PC-3 (cell line): ENCODE measurements around the gene TLE3. TPM values are rescaled to one million over a fixed set of nuclear protein-coding genes. Genes with fewer than 3 reads are reported as not detected.

Experiments
- ATAC-seq: fragments of 200-7000 bp; cut with Tn5 transposase; 2 replicates; pipeline ENCODE4 v1.9.1; 2020; ENCODE audit warnings: mild to moderate bottlenecking, moderate library complexity
- BruUV-seq: library from RNA; stranded (reverse); fragments of 400-500 nt; replicated peaks from 2 replicates; lab custom pipeline; 2021; lab: Mats Ljungman, UMichigan
- CTCF ChIA-PET: fragments of 300-600 bp; sonication (Branson Sonifier 250); formaldehyde crosslinking; loops from one replicate; lab custom pipeline; 2022; ENCODE audit warnings: antibody characterized with exemption; lab: Charles Lee
- POLR2A ChIA-PET: fragments of 300-600 bp; sonication (Branson Sonifier 250); formaldehyde crosslinking; loops from one replicate; lab custom pipeline; 2022; ENCODE audit warnings: antibody characterized with exemption; ENCODE audit not compliant: unreplicated experiment; lab: Charles Lee
- DNase-seq: peaks from one replicate; pipeline ENCODE4 v3.0.0-alpha.2; 2015
- H2AFZ ChIP-seq: fragments of 300-600 bp; sonication (generic); 2 replicates; pipeline ENCODE4 v1.6.0; 2016; ENCODE audit warnings: antibody characterized with exemption, low read length
- H3F3A ChIP-seq: fragments of 300-600 bp; sonication (generic); one replicate; pipeline ENCODE4 v1.6.0; 2017; ENCODE audit warnings: antibody characterized with exemption, low read length, control low read depth, mild to moderate bottlenecking; ENCODE audit not compliant: unreplicated experiment
- H3K27ac ChIP-seq: fragments of 300-600 bp; sonication (generic); 2 replicates; pipeline ENCODE4 v1.5.1; 2016; ENCODE audit warnings: mild to moderate bottlenecking, low read length
- H3K27me3 ChIP-seq: fragments of 300-600 bp; sonication (generic); 2 replicates; pipeline ENCODE4 v1.6.1; 2016; ENCODE audit warnings: low read length, mixed read lengths
- H3K36me3 ChIP-seq: fragments of 300-600 bp; sonication (generic); 2 replicates; pipeline ENCODE4 v1.6.1; 2016; ENCODE audit warnings: low read depth, mixed run types, low read length, mixed read lengths
- H3K4me1 ChIP-seq: fragments of 300-600 bp; sonication (generic); 2 replicates; pipeline ENCODE4 v1.5.1; 2016; ENCODE audit warnings: low read length; ENCODE audit not compliant: insufficient read depth
- H3K4me2 ChIP-seq: fragments of 300-600 bp; sonication (generic); 2 replicates; pipeline ENCODE4 v1.6.0; 2016; ENCODE audit warnings: low read length
- H3K4me3 ChIP-seq: fragments of 300-600 bp; sonication (generic); 2 replicates; pipeline ENCODE4 v1.5.1; 2016; ENCODE audit warnings: mild to moderate bottlenecking, low read length, mixed read lengths
- H3K79me2 ChIP-seq: fragments of 300-600 bp; sonication (generic); 2 replicates; pipeline ENCODE4 v1.6.1; 2017; ENCODE audit warnings: low read length, mixed read lengths
- H3K9ac ChIP-seq: fragments of 300-600 bp; sonication (generic); 2 replicates; pipeline ENCODE4 v1.6.0; 2016; ENCODE audit warnings: mild to moderate bottlenecking, low read length
- H3K9me2 ChIP-seq: fragments of 300-600 bp; sonication (generic); replicated peaks from 2 replicates; pipeline ENCODE4 v1.6.1; 2016; ENCODE audit warnings: mixed run types, low read length, mixed read lengths
- H3K9me3 ChIP-seq: fragments of 300-600 bp; sonication (generic); 2 replicates; pipeline ENCODE4 v1.6.1; 2016; ENCODE audit warnings: low read length, mixed read lengths
- H4K20me1 ChIP-seq: fragments of 300-600 bp; sonication (generic); 2 replicates; pipeline ENCODE4 v1.6.1; 2016; ENCODE audit warnings: low read length, mixed read lengths
- CTCF ChIP-seq: fragments of 300-600 bp; sonication (generic); conservative IDR thresholded peaks from 2 replicates; pipeline ENCODE4 v1.5.1; 2017; ENCODE audit warnings: antibody characterized with exemption, low read depth, mild to moderate bottlenecking, low read length
- EZH2 ChIP-seq: fragments of 300-600 bp; sonication (generic); IDR thresholded peaks from one replicate; pipeline ENCODE4 v1.6.1; 2017; ENCODE audit warnings: antibody characterized with exemption, mild to moderate bottlenecking, low read length; ENCODE audit not compliant: unreplicated experiment
- EZH2phosphoT487 ChIP-seq: fragments of 300-600 bp; sonication (generic); IDR thresholded peaks from 2 replicates; pipeline ENCODE4 v1.6.1; 2018; ENCODE audit warnings: mild to moderate bottlenecking, antibody characterized with exemption, low read length, borderline replicate concordance
- intact Hi-C: fragments of 100-400 bp; cut with micrococcal nuclease; formaldehyde crosslinking; loops from 2 replicates; pipeline ENCODE4 v1.9.0; 2023
- total RNA-seq: library from RNA; depleted of rRNA; stranded (reverse); fragments of >200 nt; gene quantifications from 2 replicates; pipeline ENCODE4 v1.2.3, GENCODE V29; 2014

TLE3 gene
- total RNA-seq, 1 experiment from 2014 or later = 72.5 TPM

GRCh38 chr15:70067681-70068080 is 30.0 kb downstream of the TLE3 start:
- CTCF ChIA-PET = no interaction called here
- Histone ChIP-seq H3K9me3 (no peaks in the 10 kb centered on the region), H3K79me2 (no peaks in the 10 kb centered on the region), H3K4me2 (no peak overlapping the region), H3K9ac (no peak overlapping the region), H3K4me1 (no peaks in the 10 kb centered on the region), H3K9me2 (no peaks in the 10 kb centered on the region), H3K27ac (no peak overlapping the region), H3K36me3 (peaks cover 66% of the 10 kb centered on the region), H3F3A (no peaks in the 10 kb centered on the region), H4K20me1 (peaks cover 28% of the 10 kb centered on the region), H2AFZ (no peak overlapping the region), H3K4me3 (no peak overlapping the region), H3K27me3 (no peaks in the 10 kb centered on the region)
- no TSS peak for BruUV-seq
- POLR2A ChIA-PET = no interaction called here
- ATAC-seq (no peak), DNase-seq (no peak)
- intact Hi-C loops = no loop called here
- no peak for TF ChIP-seq EZH2phosphoT487
- TF ChIP-seq EZH2 = no peak
- TF ChIP-seq CTCF = no peak

- H3K9me3 ChIP-seq = no peaks in the 10 kb centered on the region
- H3K27me3 ChIP-seq = no peaks in the 10 kb centered on the region
- ChIA-PET CTCF (no interaction called here), POLR2A (no interaction called here)
- H3K79me2 ChIP-seq = no peaks in the 10 kb centered on the region
- no TSS peak for BruUV-seq
- no peak overlapping the region for H3K4me3 ChIP-seq
- no peak overlapping the region for H3K27ac ChIP-seq
- no peak overlapping the region for H2AFZ ChIP-seq
- ATAC-seq (no peak), DNase-seq (no peak)
- H3K9ac ChIP-seq = no peak overlapping the region
- no peaks in the 10 kb centered on the region for H3K9me2 ChIP-seq
- TF ChIP-seq EZH2 = no peak
- TF ChIP-seq EZH2phosphoT487 = no peak
- no peak for TF ChIP-seq CTCF
- H3K4me1 ChIP-seq = no peaks in the 10 kb centered on the region
- intact Hi-C loops = no loop called here
- no peak overlapping the region for H3K4me2 ChIP-seq
- peaks cover 28% of the 10 kb centered on the region for H4K20me1 ChIP-seq
- H3K36me3 ChIP-seq = peaks cover 63% of the 10 kb centered on the region
- no peaks in the 10 kb centered on the region for H3F3A ChIP-seq
These were observed 30.7 kb downstream of the TLE3 start for GRCh38 chr15:70067011-70067410.

GRCh38 chr15:70066447-70066846 is 31.3 kb downstream of the TLE3 start:
- H3K27ac ChIP-seq = no peak overlapping the region
- H3K4me1 ChIP-seq = no peaks in the 10 kb centered on the region
- no peaks in the 10 kb centered on the region for H3K9me2 ChIP-seq
- no peak overlapping the region for H2AFZ ChIP-seq
- no peaks in the 10 kb centered on the region for H3F3A ChIP-seq
- intact Hi-C loops = no loop called here
- ChIA-PET POLR2A (no interaction called here), CTCF (no interaction called here)
- H3K27me3 ChIP-seq = no peaks in the 10 kb centered on the region
- H3K79me2 ChIP-seq = no peaks in the 10 kb centered on the region
- DNase-seq (no peak), ATAC-seq (no peak)
- no peak overlapping the region for H3K9ac ChIP-seq
- H3K9me3 ChIP-seq = no peaks in the 10 kb centered on the region
- H4K20me1 ChIP-seq = peaks cover 28% of the 10 kb centered on the region
- H3K4me2 ChIP-seq = no peak overlapping the region
- no peak for TF ChIP-seq EZH2phosphoT487
- TF ChIP-seq EZH2 = no peak
- TF ChIP-seq CTCF = no peak
- peaks cover 58% of the 10 kb centered on the region for H3K36me3 ChIP-seq
- BruUV-seq = no TSS peak
- H3K4me3 ChIP-seq = no peak overlapping the region
